ENCODE results near the gene PFKFB3.
A peak's percentile ranks its signal among the peaks of the same experiment; 100 is the strongest.
"Not testable (repeated sequence)": the region's sequence is repeated elsewhere in the genome, so short reads cannot be mapped to it uniquely, and the experiment has no call there.

PFKFB3 gene

DNA sequence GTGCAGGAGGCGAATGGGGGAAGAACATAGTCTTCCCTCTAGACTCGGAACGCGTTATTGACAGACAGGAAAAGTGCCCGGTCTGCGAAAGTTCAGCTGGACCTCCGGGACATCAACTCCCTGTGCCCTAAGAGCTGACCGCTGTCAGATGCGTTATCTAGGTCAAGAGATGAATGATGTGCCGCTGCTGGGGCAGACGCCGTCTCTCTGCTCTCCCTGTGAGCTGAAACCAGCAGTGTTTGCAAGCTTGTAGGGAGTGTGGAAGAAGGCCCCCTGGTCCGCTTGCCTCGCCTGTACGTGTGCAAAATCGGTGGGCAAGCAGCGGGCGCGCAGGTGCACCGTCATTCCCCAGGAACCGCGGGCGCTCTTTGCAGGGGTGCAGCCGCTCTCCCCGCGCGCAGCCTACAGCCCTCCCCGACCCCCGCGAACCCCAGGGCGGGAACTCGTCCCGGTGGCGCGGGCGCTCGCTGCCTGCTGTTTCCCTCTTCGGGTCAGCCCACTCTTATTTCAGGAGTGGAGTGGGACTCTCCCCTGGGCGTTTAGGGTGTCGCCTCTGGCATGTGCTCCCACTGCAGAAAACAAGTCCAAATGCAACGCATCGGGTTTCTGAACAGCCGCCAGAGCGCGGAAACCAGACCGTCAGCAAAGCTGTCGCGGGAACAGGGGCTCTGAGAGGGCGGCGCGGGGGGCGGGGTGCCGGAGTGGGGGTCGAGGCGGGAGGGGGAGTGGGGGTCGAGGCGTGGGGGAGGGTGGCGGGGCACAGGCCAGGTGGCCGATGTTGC lies 1.8 kb upstream of the PFKFB3 start:
- DNase-seq (ENCODE audit: insufficient read length, low spot score), result no peak
- FAIRE-seq, result peak; percentile 88

DNA sequence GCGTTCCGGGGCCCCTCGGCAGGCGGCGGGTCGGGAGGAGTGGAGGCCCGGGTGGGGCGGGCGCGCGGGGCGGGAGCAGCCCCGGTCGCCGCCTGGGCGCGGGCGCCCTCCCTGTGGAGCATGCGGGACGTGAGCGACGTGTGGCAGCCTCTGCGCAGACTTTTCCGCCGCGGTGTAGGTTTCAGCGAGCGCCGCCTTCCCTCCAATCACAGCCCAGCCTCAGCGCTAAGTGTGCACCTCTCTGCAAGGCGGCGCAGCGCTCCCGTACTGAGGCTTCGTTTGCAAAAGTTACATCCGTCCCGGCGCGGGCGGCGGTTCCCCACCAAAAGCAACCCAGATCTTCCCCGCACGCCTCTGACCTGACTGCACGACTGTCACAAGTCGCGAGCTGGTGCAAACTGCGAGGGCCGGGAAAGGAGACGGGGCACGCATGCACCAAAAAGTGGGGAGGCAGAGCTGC lies 1.2 kb upstream of the PFKFB3 start:
- DNase-seq (ENCODE audit: insufficient read length, low spot score) (peak; percentile 77), FAIRE-seq (peak; percentile 92)

DNA sequence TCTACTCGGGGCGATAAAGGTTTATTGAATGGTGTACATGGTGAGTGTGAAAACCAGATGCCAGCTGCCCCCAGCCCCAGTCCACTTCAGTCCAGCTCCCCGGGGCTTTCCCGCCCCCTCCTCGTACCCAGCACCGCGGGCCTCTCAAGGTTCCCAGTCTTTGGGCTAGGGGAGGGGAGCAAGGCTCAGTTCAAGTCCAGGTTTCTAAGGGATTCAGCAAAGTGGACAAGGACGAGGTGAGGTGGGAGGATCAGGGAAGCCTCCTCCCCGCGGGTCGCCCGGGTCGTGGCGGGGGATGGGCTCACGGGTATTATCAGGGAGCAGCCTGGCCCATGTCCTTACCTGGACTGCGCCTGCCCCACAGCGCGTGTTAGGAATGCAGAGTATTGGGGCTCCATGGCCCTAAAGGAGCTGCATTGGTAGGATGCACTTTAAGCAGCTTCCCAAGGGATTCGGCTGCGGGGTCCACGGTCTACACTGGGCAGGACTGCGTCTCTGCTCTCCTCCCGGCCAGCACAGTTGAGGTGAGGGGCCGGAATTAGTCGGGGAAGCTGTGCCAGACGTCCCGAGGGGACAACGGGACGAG lies 541 bp upstream of the PFKFB3 start:
- FAIRE-seq, result no peak

DNA sequence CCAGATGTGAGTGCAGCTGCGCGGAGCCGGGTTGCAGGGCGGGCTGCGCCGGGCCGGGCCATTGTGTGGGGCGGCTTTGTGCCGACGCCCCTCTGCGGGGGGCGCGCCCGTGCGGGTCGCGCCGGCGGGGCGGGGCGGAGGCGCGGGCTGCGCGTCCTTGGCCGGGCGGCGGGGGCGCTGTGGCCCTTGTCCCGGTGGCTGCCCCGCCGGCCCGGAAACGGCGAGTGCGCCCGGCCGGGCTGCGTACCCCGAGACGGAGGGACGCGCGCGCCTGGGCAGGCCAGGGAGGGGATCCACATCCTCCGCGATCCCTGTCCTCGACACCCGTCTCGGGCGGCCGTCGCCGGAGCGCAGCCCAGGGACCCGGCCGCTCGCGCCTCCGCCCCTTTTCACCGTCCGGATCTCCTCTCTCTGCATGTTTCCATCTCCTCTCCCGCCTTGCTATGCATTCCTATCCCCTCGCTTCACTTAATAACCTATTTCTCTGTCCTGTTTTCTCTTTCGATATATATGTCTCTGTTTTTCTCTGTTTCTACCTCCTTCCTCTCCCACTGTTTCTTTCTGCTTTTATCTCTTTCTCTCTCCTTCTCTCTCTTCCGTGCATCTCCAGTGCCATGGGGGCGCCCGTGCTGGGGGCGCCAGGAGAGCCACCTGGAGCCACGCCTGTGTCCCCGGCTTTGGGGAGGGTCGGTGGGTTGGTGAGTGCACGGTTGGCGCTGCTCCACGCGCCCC lies 765 bp downstream of the PFKFB3 start:
- FAIRE-seq, result peak; percentile 4
- DNase-seq (ENCODE audit: insufficient read length, low spot score), result peak; percentile 82

More for the DNA sequence above, 541 bp upstream of the PFKFB3 start:
- DNase-seq (ENCODE audit: insufficient read length, low spot score), result no peak

DNA sequence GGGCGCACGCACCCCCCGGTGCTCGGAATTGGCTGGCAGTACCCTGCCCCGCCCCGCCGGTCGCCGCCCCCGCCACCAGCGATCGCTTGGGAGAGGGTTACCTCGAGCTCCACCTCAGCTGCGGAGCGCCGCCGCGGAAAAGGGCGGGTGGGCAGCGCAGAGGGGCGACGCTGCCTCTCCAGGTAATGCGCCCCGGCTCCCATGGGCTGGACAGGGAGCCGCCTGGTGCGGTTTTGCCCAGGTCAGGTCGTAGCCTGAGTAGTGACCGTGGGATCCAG lies 1.3 kb downstream of the PFKFB3 start:
- no peak for FAIRE-seq
- DNase-seq (ENCODE audit: insufficient read length, low spot score), result no peak

DNA sequence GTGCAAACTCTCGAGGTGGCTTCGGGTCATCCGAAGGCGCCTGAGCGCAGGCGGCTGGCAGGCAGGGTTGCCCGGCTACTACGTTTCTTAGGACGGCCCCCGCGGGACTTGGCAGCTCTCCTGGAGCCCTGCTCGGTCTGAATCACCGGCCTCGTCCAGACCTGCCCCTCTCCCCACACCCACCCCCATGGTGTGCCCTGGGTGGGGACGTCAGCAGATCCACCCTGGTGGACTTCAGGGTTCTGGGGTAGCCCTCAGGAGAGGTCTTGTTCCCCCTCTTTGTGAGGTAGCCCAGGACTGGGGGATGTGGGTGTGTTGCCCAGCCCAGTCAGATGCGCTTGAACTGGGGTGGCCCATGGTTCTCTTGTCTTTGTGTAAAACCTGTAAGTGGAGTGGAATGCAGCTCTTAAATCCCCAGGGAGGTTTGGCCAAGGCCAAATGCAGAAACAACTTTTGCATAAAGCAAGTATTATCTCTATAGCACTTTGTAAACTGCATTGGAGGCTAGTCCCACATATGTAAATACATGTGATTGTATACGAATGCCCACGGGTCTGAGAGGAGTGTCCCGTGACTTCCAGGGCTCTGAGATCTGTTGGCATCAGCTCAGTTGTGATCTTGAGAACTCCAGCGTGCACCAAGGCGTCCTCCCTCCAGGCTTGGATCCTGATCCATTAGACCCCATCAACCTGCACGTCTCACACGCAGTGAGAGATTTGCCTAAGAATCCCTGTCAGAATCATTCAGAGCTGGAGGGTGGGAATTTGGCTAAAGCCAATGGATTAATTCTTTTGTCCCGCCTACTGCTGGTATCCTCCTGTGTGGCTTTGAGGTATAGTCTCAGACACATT lies 1.8 kb downstream of the PFKFB3 start:
- DNase-seq (ENCODE audit: insufficient read length, low spot score) (no peak), FAIRE-seq (peak; percentile 45)

DNA sequence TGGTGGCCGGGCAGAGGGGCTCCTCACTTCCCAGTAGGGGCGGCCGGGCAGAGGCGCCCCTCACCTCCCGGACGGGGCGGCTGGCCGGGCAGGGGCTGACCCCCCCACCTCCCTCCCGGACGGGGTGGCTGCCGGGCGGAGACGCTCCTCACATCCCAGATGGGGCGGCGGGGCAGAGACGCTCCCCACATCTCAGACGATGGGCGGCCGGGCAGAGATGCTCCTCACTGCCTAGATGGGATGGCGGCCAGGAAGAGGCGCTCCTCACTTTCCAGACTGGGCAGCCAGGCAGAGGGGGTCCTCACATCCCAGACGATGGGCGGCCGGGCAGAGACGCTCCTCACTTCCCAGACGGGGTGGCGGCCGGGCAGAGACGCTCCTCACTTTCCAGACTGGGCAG lies 3.8 kb downstream of the PFKFB3 start:
- not testable (repeated sequence) for DNase-seq (ENCODE audit: insufficient read length, low spot score); FAIRE-seq

DNA sequence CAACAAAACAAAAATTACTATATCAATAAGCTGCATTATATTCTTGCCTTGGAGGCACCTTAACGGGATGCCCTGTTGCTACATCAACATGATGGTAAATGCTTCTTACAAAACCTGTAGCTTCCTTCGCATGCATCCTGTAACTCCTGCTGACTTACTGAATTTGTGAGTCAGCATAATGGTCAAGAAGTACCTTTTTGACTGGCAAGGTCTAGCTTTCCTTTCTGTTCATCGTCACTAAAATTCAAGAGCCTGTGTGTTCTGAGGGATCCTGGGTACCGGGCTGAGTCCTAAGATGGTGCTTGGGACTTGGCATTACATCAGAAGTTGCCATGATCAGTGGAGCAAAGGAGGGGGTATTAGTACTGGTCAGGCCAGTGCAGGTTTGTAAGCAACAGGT lies 4.9 kb downstream of the PFKFB3 start:
- no peak for FAIRE-seq
- DNase-seq (ENCODE audit: insufficient read length, low spot score), result no peak

DNA sequence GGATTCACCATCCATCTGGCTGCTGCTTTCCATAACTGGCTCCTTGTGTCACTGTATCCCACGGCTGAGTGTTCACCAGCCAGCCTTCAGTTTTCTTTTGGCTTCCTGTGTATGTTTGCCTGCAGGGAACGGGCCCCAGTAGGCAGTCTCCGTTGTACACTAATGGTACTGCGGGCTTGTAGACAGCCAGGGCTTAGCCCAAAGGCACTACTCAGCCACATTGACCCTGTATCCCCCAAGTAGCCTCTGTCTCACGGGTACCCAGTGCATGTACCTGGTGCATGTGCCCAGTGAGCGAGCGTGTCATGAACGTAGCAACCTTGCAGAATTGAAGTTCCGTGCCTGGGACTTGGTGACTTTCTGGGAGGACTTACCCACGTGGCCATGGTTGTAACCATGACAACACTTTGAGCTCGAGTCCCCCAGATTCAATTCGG lies 6.1 kb downstream of the PFKFB3 start:
- FAIRE-seq (no peak), DNase-seq (ENCODE audit: insufficient read length, low spot score) (no peak)

DNA sequence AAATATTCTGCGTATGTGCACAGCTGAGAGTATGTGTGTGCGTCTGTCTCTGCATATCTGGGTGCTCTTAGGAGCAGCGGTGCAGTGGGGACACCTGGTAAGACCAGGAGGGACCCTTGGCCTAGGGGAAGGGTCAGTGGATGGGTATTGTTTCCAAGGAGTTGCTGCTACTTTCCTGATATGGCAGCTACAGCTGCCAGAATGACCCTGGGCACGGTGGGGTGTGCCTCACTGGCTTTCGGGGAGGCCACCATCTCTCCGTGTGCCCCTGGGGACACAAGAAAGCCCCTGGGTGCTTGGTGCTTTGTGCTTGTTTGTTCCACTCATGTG lies 8.6 kb downstream of the PFKFB3 start:
- DNase-seq (ENCODE audit: insufficient read length, low spot score) (no peak), FAIRE-seq (no peak)

DNA sequence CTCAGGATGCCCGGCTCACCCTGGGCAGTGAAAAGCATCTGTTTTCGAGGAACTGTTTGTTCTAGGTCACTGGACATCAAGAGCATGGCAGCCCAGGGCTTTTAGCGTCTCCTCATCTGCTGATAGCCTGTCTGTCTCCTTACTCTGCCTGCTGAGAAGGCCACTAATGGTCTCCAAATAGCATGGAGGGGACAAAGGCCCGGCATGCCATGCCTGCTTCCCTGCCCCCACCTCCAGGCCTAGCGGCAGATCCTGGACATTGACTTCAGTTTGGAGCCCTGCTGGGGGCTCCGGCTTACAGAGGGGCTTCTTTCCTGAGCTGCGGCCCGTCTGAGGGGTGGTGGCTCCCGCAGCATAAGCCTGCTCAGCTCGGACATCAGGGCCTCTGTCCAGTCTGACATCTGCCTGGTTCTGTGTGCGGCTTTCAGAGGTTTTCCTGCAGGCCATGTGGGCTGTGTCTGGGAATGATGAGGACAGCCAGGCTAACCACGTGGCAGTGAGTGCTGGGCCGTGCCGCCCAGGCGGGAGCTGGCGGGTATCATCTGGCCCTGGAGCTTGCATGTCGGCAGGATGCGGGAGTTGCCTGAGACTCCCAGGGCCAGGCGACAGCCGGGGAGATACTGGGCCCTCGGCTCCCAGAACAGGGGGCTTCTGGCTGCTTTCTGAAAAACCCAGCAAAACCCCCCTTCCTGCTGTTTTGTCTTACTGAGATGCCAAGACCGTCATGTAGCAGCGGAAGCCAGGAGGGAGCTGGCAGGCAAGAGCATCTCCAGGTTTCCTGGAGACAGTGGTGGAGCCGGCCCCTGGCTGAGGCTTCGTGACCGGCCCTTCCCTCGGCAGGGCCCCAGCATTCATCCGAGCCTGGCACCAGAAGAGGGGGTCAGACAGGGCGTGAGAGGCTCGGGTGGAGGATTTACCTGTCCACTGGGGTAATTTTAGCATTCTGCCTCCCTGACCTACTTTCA lies 9.2 kb downstream of the PFKFB3 start:
- DNase-seq (ENCODE audit: insufficient read length, low spot score), result no peak
- FAIRE-seq, result no peak

DNA sequence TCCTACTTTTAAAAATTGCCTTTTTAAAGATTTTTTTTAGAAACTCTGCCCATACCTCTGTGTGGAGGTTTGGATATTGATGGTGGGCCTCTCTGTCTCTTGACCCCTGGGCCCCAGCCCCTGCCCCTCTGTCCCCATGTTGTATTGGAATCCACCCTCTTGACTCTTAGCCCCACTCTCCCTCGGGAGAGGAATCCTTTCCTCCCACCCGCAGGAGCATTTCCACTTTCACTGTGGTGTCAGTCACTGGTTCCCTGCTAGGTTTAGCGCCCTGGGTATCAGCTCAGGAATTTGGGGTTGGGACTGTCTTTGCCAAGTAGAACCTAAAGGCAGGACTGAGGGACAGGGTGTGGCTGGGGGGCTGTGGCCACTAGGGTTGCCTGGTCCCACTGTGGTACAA lies 10.1 kb downstream of the PFKFB3 start:
- DNase-seq (ENCODE audit: insufficient read length, low spot score), result no peak

DNA sequence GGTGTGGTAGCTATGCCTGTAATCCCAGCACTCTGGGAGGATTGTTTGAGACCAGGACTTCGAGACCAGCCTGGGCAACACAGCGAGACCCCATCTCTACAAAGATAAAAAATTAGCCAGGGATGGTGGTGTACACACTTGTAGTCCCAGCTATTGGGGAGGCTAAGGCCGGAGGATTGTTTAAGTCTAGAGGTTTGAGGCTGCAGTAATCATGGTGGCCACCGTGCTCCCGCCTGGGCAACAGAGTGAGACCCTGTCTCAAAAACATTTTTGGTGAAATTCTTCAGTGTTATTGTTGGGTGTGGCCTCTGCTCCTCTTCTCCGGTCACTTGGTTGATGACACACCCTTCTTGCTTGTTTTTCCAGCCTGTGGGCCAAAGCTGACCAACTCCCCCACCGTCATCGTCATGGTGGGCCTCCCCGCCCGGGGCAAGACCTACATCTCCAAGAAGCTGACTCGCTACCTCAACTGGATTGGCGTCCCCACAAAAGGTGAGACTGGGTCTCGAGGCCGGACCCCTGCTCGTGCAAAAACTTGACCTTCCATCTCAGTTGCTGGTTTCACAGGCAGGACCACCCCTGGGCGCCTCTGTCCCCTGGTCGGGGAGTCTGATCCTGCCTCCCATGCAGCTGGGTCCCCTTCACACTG lies 10.6 kb downstream of the PFKFB3 start:
- no peak for FAIRE-seq

More for the DNA sequence above, 10.1 kb downstream of the PFKFB3 start:
- no peak for FAIRE-seq

DNA sequence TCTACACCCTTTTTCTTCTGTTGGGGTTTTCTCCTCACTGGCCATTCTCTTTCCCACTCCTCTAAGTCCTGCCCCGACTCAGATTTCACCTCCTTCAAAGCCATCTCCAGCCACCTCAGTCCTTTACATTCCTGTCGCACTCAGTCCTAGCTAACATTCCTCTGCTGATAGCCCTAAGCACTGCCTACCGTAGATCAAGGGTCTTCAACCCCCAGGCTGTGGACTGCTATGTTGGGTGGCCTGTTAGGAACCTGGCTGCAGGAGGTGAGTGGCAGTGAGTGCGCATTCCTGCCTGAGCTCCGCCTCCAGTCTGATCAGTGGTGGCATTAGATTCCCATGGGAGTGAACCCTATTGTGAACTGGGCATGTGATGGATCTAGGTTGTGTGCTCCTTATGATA lies 11.2 kb downstream of the PFKFB3 start:
- no peak for FAIRE-seq
- DNase-seq (ENCODE audit: insufficient read length, low spot score), result no peak

More for the DNA sequence above, 10.6 kb downstream of the PFKFB3 start:
- DNase-seq (ENCODE audit: insufficient read length, low spot score), result no peak

DNA sequence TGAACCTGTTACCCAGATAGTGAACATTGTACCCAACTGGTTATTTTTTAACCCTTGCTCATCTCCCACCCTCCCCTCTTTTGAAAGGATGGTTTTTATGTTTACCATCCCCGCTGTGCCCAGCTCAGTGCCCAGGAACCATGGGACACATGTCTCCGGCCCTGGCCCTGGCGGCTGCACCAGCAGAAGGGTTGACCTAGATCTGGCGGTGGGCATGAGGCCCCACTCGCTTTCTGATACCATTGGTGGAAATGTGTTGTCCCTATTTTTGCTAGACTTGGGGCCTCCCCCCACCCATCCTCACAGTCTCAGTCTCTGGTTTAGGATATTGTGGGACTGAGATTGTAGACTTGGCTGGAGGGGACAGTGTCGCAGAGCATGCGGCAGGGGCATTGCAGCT lies 11.9 kb downstream of the PFKFB3 start:
- DNase-seq (ENCODE audit: insufficient read length, low spot score), result no peak
- FAIRE-seq, result no peak

DNA sequence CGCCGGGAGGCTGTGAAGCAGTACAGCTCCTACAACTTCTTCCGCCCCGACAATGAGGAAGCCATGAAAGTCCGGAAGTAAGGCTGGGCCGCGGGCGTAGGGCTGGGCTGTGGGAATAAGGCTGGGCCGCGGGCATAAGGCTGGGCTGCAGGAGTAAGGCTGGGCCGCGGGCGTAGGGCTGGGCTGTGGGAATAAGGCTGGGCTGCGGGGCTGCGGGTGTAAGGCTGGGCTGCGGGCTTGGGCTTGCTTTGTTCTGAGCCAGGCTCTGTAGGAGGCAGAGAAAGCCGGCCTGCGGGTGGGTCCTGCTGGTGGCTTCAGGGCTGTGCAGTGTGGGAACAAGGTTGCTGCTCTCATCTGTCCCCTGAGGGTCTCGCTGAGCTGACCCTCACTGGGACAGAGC lies 12.5 kb downstream of the PFKFB3 start:
- no peak for FAIRE-seq
- DNase-seq (ENCODE audit: insufficient read length, low spot score), result no peak

DNA sequence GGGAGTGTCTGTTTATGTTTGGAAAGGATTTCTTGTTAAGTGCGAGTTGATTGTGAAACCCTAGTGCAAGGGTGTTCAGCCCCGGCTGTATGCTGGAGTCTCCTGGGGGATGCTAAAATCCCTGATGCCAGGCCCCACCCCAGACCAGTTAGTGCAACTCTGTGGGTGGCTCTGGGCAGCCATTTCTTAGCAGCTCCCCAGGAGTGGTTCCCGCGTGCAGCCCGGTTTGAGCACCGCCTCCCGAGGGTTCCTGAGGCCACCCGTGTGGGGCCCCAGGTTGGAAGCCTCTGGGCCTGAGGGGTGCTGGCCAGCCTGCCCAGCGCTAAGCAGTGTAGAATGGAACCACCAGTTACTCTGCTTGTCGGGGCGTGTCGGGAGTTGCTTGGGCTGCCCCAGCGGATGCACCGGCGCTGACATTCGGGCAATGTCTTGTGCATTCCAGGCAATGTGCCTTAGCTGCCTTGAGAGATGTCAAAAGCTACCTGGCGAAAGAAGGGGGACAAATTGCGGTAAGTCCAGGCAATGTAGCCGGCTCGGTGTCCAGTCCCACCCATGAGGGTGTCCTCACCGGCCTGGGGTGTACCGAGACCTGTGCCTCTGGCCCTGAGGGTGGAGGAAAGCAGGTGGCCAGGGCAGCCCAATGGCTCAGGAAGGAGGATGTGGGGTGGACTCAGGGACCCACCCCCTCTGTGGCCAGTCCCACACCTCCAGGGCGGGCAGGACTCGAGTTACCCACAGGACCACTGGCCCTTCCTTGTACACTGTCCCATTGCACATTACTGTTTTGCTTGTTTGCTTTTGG lies 13.2 kb downstream of the PFKFB3 start:
- FAIRE-seq (no peak), DNase-seq (ENCODE audit: insufficient read length, low spot score) (no peak)

DNA sequence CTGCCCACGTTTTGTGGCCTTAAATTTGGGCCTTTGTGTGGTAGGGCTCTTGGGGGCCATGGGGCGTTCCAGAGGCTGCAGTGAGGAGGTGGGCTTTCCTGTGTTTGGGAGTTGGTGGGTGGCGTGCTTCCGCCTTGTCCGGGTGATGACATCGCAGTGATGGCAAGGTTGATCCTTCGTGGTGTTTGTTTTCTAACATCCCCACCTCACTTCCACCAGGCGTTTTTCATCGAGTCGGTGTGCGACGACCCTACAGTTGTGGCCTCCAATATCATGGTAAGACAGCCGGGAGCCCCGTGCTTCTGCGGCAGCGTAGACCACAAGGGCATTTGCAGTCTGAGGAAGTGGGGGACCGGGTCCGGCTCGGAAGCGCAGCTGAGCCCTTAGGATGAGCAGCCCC lies 14.2 kb downstream of the PFKFB3 start:
- DNase-seq (ENCODE audit: insufficient read length, low spot score) (no peak), FAIRE-seq (no peak)

DNA sequence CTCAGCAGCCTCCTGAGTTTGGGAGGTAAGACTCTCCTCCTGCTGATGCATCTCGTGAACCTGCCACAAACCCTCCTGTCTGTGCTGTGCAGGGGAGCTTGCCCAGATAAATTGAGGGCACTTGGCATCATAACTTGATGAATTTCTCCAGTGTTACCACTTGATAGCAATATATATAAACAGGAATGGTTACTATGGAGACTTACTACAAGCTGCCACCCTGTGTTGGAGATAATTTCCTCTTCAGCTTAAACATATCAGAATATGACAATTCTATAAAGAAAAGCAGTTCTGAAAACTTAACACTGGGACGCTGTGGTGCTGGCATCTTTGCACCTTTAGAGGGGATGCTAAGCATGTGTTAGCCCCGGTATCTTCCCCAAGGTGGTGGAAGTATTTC lies 14.9 kb downstream of the PFKFB3 start:
- DNase-seq (ENCODE audit: insufficient read length, low spot score) (no peak), FAIRE-seq (no peak)
